SKM-1 treated with dmso at 0.1 percent for 144 hours (cell line): Measurements from ENCODE around the gene SAMD13.

Experiments used
- DNase-seq: peaks from one replicate; lab custom pipeline; 2025; ENCODE audit not compliant: unreplicated experiment; lab: John Stamatoyannopoulos, UW

Gene SAMD13

GRCh38 chr1:84301004-84301784 lies at the start of gene SAMD13:
Gene SAMD13 (plus strand): TSS chr1:84301708. CDS start chr1:84303235, 1,527 bp downstream.
- DNase-seq, result no peak

GRCh38 chr1:84253036-84253435 lies 48.5 kb upstream of the SAMD13 start:
- DNase-seq, result no peak

DNA sequence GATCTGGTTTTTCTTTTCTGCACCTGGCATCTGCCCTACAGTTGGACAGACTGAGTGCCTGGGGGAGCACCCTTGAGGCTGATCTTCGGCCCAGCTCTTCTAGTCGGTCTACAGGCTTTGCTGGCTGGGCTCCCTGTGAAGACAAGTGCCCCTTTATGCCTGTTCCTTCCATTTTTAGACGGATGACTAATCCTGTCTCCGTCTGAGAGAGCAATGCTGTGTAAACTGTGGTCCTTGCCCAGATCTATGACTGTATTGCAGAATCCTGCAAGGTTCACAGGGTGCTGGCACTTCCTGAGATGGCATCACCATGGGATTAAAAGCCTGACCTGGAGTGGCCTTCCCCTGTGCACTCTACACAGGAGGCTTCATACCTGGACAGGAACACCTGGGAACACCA lies 47.6 kb upstream of the SAMD13 start:
- no peak for DNase-seq

DNA sequence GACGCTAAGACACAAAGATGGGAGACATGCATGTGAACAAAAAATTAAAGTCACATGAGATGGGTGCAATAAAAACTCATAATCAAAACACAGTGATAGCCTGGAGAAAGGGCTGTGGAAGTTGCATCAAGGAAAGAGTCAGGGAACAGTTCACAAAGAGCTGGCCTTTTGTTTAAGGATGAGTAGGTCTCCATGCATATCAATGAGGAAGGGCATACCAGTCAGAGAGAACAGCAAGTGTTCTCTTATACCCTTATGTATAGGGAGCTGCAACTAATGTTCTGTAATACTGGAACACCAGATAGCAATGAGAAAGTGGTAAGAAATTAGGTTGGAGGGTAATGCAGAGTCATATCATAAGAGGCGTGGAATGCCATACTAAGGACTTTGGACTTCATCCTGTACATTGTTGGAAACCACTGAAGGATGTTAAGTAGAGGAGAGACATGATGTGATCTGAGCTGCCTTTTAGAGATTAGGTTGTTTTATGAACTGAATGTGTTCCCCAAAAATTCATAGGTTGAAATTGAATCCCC lies 46.7 kb upstream of the SAMD13 start:
- no peak for DNase-seq

DNA sequence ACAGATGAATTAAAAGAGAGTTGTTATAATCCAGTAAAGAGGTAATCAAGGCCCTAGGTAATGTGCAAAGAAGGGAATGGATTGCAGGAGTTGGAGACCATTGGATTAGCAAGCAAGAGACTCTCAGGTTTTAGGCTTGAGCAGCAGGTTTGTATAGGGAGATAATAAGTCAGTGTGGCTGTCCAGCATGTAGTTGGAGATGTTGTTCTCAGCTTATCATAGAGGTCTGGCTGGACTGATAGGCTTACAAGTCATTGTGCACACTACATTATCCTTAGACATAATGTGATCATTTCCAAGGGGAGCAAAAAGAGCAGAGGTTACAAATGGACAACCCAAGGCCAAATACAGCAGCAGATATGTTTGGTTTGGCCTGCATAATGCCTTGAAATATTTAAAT lies 45.9 kb upstream of the SAMD13 start:
- DNase-seq, result no peak

DNA sequence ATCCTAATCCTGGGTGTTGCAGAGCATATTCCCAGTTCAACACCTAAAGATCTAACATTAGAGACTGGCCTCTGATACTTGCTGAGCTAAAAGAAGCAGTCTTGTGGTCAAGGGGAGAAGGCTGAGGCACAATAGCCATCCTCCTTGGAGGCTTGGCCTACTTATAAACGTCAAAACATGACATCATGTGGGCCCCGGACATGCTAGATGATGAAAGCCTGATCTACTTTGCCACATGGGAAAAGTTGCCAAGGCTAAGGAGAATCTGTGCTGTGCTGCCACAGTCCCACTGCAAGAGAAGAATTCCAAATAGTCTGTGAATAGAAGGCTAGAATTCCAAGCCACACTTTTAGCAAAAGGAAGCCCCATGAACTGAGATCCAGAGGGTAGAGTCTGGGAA lies 43.9 kb upstream of the SAMD13 start:
- DNase-seq, result no peak

- no peak for DNase-seq
Observed at GRCh38 chr1:84259376-84259775, 42.1 kb upstream of the SAMD13 start.

DNA sequence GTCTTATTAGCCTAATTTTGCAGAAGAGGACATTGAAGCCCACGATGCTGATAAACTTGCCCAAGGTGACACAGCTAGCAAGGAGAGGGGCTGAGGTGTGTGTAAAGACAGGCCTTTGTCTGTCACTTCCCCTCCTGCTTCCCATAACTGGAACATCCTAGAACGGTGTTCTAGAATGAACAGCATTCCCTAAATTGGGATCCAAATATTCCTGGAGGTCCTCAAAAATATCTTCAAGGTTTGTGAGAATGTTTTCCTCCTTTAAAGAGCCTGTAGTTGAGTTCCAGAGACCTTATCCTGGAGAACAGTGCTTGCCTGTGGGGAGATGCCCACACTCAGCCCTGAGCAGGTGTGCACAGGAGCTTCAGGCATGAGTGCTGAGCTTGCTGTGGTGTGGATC lies 41.5 kb upstream of the SAMD13 start:
- no peak for DNase-seq

GRCh38 chr1:84260852-84261518 lies 40.5 kb upstream of the SAMD13 start:
- DNase-seq, result no peak

GRCh38 chr1:84264961-84265360 lies 36.5 kb upstream of the SAMD13 start:
- no peak for DNase-seq

GRCh38 chr1:84265867-84266266 lies 35.6 kb upstream of the SAMD13 start:
- DNase-seq, result no peak

GRCh38 chr1:84266748-84267147 lies 34.8 kb upstream of the SAMD13 start:
- no peak for DNase-seq

DNA sequence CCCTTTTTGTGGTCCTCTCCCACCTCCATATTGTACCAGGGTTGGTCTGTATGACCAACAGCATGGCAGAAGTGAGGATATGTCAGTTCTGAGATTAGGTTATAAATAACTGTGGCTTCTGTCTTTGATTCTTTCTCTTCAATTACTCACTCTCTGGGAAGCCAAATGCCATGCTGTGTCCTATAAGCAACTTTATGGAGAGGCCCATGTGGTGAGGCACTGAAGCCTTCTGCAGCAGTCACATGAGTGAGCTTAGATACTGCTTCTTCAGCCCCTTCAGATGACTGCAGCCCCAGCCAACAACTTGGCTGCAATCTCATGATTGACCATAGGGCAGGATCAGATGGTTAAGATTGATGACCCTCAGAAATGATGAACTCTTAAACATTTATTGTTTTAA lies 34.0 kb upstream of the SAMD13 start:
- DNase-seq, result no peak

GRCh38 chr1:84268346-84268745 lies 33.2 kb upstream of the SAMD13 start:
- DNase-seq, result no peak

DNA sequence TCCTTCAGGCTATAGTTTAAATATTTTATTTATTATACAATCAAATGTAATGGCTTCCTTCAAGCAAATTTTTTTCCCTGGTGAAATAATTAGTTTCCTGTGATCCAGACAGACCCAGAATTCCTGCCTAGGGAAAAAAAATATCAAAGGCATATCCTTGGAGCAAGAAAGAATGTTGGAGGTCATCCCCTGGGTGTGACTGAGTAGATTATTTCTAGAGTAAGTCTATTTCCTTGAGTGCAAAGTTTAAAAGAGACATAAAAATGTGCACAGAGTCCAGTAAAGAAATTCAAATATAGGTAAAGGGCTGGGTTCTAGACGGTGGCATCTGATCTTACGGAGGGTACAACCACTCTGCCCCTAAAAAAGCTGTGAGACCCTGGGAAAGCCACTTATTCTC lies 32.2 kb upstream of the SAMD13 start:
- DNase-seq, result no peak

DNA sequence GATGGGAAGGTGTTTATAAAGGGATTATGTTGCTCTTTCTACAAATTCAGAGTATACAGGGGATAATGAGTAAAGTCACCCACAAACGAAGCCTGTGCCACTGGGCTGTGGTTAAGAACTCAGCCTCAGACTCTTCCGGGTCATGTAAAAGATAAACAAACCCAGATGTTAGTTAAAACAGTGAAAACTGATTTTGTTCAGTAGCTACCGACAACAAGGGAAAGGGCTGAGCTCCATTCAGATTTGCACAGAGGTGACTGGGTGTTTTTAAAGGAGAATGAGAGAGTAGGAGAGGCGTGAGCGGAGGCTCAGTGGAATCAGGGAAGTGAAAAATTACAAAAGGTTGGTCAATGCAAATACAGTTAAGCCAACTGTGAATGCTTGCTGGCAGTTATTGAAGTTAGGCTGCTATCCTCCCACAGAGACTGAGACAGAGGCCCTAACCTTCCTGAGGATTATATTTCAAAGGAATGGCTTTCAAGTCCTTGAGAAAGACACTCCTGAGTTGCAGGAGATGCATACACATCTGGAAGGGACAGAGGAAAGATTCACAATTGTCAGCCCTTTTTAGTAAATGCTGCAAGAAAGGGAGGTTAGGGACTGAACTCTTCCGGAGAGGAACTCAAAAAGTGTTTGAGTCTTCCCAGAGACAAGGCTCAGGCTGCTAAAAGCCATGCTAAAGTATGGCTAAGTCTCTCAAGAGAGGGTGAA lies 29.9 kb upstream of the SAMD13 start:
- DNase-seq, result peak; percentile 74

- DNase-seq, result no peak
Observed at GRCh38 chr1:84272401-84272800, 29.1 kb upstream of the SAMD13 start.

DNA sequence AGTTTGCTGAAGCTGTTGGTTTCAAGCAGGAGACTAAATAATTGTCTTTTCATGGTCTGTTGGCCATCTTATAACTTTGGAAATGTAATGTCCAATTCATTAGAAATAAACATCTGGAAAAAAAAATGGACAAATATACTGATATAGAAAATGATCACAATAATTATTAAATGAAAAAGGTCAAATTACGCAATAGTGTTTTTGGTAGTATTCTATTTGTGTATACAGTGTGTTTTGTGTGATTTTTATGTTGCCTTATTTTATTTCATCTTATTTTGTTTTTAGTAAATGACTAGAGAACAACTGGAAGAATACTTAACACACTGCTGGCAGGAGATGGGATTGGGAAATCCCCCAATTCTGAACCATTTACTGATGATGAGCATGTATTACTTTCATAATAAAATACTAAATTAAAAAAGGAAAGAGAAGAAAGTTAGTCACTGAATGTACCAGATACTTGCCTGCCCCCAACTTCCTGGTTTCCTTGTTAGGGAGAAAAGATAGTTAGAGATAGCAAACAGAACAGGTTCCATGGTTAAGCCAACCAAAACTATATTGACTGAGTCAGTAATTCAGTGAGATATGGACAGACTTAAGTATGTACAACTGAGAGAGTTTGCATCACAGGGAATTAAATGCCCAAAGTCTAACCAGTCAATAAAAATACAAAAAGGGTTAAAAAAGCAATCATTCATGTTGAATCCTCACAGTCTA lies 24.0 kb upstream of the SAMD13 start:
- DNase-seq, result no peak

DNA sequence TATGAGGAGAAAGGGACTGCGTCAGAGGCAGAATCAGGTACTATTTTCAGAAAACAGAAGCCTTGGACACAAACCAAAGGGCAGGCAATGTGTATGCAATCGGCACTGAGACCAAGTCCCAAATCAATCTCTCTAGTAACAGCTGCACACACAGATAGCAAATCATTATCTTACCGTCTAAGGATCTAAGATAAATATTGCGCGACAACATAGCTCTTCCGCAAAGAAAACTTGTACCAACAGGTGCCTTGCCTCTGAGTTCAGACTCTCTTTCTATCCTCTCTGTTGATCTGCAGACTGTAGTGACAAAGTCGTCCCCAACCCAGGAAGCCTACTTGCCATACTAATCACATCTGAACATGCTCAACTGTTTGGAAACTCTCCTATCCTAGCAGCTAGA lies 22.6 kb upstream of the SAMD13 start:
- DNase-seq, result no peak

DNA sequence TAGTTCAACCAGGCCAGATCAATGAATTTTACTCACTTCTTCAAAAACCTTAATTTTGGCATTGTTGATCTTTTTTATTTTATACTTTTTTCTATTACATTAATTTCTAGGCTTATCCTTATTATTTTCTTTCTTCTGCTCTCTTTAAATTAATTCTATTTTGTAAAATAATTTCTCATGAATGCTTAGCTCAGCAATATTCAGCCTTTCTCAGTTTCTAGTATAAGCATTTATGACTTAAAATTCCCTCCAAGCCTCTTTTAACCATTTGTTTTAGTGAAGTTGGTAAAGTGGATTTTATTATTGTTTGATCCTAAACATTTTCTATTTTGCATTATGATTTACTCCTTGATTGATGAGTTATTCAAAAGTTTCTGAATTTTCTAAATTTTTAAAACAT lies 20.6 kb upstream of the SAMD13 start:
- no peak for DNase-seq

DNA sequence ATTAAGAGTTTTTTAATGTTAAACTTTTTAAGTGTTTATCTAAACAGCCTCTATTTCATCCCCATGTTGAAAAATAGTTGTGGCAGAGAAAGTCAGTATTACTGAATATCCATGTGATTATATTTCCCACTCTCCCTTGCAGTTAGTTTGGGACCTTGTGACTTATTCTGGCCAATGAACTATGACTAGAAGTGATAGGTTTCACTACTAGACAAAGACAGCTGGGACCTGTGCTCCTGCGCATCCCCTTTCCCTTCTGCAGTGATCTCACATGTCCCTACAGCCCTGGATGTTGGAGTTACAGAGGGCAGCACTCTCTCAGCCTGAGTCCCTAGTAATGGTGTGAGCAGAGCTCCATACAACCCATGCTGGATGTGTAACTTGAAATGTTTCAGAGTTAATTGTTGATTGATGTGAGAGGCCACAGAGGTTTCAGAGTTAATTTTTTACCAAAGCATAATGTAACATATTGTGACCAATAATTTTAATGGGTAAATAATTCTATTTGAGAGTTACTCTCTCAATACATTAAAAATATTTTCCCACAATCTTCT lies 18.7 kb upstream of the SAMD13 start:
- no peak for DNase-seq
